Caki2 (cell line): Measurements from ENCODE around the gene HAPLN3. TPM values are rescaled to one million over a fixed set of nuclear protein-coding genes. Genes with fewer than 3 reads are reported as not detected.

Experiments
- DNase-seq: peaks from one replicate; pipeline ENCODE4 v3.0.0-alpha.2; 2015; ENCODE audit warnings: low read depth
- in situ Hi-C: cut with HindIII; loops from 2 replicates; pipeline ENCODE4 v1.10.0; 2016; ENCODE audit warnings: low sequenced_read_pairs, low pct_unique_long_range_greater_than_20kb, mixed read lengths
- total RNA-seq: library from RNA; depleted of rRNA; stranded (reverse); fragments of >200 nt; shearing (Covaris generic); gene quantifications from 2 replicates; pipeline ENCODE4 v1.2.3, GENCODE V29; 2014; ENCODE audit warnings: low replicate concordance; rRNA removed

The HAPLN3 gene
- total RNA-seq, 1 experiment from 2014 or later = 19.4 TPM

- in situ Hi-C loops = no loop called here
- no peak for DNase-seq
Measured at GRCh38 chr15:88843334-88843733, 52.0 kb downstream of the HAPLN3 start.

GRCh38 chr15:88842156-88842555 lies 53.2 kb downstream of the HAPLN3 start:
- in situ Hi-C loops = no loop called here
- no peak for DNase-seq

DNA sequence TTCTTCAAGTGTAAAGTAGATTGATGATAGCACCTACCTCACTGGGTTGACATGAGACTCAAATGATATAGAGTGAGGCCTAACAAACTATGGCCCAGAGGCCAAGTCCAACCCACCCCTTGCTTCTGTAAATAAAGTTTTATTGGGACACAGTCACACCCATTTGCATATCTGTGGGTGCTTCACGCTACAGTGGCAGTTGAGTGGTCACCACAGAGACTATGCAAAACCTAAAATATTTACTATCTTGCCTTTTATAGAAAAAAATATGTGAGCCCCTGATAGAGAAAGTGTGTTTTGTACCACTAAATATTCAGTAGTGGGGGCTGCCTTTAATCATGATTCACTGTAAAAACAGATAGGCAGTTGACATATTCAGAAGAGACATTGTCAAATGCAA lies 54.1 kb downstream of the HAPLN3 start:
- in situ Hi-C loops = no loop called here
- DNase-seq = peak; percentile 22

GRCh38 chr15:88839961-88840360 lies 55.4 kb downstream of the HAPLN3 start:
- in situ Hi-C loops = no loop called here
- no peak for DNase-seq

- in situ Hi-C loops = no loop called here
- DNase-seq = no peak
Measured at GRCh38 chr15:88839146-88839545, 56.2 kb downstream of the HAPLN3 start.

- in situ Hi-C loops = no loop called here
- no peak for DNase-seq
Measured at GRCh38 chr15:88838667-88839066, 56.7 kb downstream of the HAPLN3 start.

GRCh38 chr15:88835646-88836045 lies 59.7 kb downstream of the HAPLN3 start:
- no peak for DNase-seq
- in situ Hi-C loops = no loop called here

DNA sequence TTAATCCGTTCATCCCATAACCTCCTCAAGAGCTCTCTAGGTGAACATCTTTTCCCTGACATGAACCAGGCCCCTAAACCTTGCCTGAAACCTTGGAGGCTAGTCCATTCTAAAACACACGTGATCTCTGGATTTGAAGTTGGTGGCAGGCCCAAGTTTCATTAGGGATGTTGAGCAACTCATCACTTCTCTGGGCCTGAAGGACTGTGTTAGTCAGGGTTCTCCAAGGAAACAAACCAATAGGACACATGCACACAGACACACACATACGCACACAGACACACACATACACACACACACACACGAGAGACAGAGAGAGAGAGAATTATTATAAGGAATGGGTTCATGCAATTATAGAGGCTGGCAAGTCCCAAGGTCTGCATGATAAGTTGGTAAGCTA lies 60.2 kb downstream of the HAPLN3 start:
- DNase-seq = no peak
- in situ Hi-C loops = no loop called here

DNA sequence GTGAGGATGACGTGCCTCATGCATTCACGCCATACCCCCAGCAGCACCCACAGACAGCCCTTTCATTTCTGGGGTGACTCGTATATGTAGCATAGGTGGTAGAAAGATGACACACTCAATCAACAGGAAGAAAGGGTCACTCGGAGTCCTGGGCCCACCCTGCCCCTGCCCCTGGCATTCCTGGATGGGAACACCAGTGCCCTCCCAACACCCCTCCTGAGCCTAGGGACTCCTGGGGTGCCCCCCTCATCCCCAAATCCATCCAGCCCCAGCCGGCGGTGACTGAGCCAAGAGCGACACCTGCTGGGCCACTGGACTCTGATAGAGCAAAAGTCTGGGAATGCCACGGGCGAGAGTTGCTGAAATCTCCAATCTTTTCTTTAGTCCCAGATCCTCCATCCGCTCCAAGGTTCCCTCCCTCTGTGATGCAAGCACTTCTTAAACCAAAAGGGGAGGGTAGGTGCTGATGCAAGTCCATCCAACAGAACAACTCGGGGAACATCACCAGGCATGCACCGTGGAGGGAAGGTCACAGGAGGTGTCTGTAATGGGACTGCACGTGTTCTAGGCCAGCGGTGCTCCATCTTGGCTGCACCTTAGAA lies 61.0 kb downstream of the HAPLN3 start:
- in situ Hi-C loops = no loop called here
- DNase-seq = no peak

DNA sequence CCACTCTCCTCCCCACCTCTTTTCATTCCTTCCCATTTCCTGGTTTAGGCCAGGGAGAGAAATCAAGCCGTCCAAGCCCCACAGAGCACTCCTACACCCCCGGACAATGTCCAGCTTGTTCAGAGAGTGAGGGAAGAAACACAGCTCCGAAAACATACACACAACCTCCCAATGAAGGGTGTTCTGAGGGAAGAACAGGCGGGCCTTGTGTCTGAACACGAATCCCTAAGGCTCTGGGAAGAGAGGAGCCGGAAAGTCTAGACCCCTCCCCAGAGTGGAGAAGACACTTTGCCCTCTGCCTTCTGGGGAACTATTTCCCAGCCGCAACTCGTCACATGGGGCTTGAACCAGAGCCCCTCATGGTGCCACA lies 61.6 kb downstream of the HAPLN3 start:
- in situ Hi-C loops = no loop called here

DNA sequence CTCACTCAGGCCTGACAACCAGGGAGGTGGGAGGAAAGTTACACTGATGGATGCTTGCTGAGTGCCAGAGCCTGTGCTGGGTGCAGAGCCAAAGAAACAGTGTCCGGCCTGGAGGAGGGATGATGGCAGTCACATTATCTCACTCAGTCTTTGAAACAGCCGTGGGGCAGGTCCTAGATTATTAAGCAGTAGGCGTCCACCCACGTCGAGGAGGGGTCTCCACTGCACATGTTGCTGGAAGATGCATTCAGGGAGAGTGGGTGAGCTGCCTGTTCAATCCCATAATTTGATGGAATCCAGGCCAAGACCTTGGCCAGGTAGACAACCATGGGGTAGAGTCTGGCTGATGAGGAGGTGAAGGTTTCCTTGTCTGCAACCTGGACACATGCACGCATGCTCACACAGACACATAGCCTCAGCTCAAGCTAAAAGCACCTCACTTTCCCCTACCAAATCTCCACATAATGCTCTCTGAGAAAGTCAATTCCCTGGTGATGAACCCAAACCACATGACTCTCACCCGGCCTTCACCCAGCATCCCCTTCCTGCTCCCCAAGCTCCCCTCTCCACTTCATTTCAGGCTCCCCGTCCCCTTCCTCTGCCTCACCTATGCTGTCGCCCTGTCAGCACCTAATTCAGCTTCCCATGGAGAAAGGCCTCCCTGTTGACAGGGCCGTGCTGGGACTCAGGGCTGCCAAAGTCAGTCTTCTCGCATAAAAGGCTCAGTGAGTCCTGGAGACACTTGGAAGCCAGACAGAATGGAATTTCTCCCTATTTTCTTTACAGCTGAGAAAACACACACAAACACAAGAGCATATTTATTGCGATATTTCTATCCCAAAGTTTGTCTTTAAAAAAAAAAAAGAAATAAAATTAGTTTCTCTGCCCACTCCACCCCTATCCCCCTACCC lies 62.3 kb downstream of the HAPLN3 start:
- no peak for DNase-seq
- in situ Hi-C loops = no loop called here

More for the DNA sequence above, 61.6 kb downstream of the HAPLN3 start:
- DNase-seq = no peak

DNA sequence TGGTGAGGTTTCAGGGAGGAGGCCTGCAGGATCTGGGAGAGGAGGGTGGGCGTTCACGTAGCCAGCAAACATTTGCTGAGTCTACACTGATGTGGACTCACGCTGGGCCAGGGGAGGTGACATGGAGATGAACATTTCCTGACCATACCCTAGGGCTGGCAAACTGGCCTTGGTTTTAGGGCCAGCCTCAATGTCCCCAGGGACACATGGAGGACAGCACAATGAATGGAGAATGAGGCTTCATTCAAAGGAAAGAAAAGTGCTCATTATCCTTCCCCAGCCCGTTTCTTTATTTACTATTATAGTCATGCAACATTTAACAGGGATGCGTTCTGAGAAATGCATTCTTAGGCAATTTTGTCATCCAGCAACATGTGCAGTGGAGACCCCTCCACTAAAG lies 65.3 kb downstream of the HAPLN3 start:
- in situ Hi-C loops = no loop called here
- no peak for DNase-seq

DNA sequence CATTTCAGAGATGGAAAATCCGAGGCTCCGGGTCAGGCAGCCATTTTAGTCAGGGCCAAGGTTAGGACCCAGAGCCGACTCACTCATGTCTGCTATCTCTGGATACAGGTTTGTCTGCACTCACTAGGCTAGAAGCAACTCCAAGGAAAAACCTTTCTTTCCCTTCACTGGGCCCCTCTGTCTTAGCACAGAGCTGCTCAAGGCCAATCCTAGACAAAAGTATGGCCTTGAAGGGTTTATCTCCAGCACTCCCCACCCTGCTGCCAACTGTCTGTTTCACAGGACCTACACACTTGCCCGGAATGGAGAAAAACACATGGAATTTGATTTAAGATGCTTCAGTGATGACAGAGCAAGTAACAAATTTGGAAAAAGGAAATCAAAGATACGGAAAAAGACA lies 66.6 kb downstream of the HAPLN3 start:
- in situ Hi-C loops = no loop called here
- DNase-seq = no peak

Other genes with a start within 250 kb of the HAPLN3 start
- not detected in 2 replicates for gene ACAN, start 92.1 kb downstream of the HAPLN3 start, total RNA-seq
- gene MFGE8, start 17.8 kb upstream of the HAPLN3 start, total RNA-seq = 141 and 157 TPM in 2 replicates
- 14.9 and 18.1 TPM in 2 replicates for gene ABHD2, start 192.9 kb upstream of the HAPLN3 start, total RNA-seq